NCI-H82 treated with DMSO at 0.1 percent for 48 hours (cell line): ENCODE data around the gene ABHD16B.

Experiments used
- DNase-seq: peaks from one replicate; lab custom pipeline; 2025; ENCODE audit not compliant: unreplicated experiment; lab: John Stamatoyannopoulos, UW

Gene ABHD16B

GRCh38 chr20:63861365-63861934 is at the start of gene ABHD16B:
Gene ABHD16B, plus strand, starts transcription at chr20:63861498. Its CDS starts 43 bp downstream, at chr20:63861541.
- no peak for DNase-seq

DNA sequence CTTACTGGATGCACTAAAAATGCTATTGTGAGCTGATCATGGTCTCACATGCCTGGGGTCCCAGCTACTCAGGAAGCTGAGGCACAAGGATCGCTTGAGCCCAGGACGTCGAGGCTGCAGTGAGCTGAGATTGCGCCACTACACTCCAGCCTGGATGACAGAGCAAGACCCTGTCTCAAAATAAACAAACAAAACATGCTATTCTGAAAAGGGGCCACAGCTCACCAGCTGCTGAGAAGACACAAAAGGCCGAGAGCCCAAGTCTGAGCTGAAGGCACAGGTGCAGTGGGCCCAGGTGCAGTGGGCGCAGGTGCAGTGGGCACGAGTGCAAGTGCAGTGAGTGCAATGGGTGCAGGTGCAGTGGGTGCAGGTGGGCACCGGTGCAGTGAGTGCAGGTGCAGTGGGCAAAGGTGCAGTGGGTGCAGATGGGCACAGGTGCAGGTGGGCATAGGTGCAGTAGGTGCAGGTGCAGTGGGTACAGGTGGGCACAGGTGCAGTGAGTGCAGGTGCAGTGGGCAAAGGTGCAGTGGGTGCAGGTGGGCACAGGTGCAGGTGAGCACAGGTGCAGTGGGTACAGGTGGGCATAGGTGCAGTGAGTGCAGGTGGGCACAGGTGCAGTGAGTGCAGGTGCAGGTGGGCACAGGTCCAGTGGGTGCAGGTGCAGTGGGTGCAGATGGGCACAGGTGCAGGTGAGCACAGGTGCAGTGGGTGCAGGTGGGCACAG is 46.2 kb upstream of the ABHD16B start:
- no peak for DNase-seq

DNA sequence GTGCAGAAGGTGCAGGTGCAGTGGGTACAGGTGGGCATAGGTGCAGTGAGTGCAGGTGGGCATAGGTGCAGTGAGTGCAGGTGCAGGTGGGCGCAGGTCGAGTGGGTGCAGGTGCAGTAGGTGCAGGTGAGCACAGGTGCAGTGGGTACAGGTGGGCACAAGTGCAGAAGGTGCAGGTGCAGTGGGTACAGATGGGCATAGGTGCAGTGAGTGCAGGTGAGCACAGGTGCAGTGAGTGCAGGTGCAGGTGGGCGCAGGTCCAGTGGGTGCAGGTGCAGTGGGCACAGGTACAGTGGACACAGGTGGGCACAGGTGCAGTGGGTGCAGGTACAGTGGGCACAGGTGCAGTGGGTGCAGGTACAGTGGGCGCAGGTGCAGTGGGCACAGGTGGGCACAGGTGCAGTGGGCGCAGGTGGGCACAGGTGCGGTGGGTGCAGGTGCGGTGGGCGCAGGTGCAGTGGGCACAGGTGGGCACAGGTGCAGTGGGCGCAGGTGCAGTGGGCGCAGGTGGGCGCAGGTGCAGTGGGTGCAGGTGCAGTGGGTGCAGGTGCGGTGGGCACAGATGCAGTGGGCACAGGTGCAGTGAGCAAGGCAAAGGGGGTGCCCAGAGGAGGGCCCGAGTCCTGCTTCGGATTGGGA is 45.6 kb upstream of the ABHD16B start:
- DNase-seq, result no peak

- no peak for DNase-seq
These were observed 41.9 kb upstream of the ABHD16B start for GRCh38 chr20:63819224-63819921.

DNA sequence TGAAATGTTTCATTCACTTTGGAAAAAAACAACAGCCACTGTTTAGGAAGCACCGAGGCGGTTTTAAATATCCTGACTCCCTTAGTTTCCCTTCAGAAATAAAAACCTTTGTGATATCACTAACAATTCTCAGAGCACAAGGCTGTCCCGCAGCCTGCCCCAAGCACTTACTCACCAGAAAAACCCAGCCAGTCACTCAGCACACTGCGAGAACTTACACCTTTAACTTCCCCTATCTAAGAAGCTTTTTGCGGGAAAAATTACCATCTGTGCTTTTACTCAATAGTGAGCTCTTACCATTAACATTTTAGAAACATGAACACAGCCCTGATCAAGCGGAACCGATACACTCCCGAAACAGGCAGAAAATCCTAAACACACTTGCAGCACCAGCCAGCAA is 39.5 kb upstream of the ABHD16B start:
- no peak for DNase-seq

- DNase-seq, result no peak
These were observed 39.0 kb upstream of the ABHD16B start for GRCh38 chr20:63822276-63822696.

DNA sequence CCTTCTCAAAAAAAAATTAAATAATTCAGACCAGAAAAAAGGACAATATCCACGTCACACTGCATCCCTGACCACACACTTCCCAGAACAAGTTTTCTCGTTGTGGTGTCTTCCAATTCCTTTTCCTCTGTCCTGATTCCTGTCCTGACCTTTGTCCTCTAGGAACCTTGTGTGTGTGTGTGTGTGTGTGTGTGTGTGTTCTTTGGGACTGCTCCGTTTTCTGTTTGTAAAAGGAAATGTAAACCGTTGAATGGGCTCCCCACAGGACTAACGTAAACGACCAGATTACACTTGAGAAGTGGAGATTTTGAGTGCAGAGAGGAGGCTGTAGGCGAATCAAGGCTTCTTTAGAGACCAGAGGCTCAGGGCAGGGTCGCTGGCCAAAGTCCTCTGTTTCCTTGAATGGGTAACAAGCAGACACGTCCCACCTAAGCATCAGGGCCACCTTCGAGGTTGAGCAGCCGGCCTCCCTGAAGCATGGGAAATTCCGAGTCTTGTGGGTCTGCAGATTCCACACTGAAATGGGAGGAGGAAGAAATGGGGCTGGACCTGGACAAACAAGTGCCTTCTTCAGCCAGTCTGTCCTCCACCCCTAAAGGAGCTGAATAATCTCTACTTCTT is 37.5 kb upstream of the ABHD16B start:
- DNase-seq, result no peak

GRCh38 chr20:63825331-63826118 is 35.8 kb upstream of the ABHD16B start:
- DNase-seq, result no peak

GRCh38 chr20:63826753-63827152 is 34.5 kb upstream of the ABHD16B start:
- DNase-seq, result no peak

GRCh38 chr20:63828124-63828523 is 33.2 kb upstream of the ABHD16B start:
- no peak for DNase-seq

DNA sequence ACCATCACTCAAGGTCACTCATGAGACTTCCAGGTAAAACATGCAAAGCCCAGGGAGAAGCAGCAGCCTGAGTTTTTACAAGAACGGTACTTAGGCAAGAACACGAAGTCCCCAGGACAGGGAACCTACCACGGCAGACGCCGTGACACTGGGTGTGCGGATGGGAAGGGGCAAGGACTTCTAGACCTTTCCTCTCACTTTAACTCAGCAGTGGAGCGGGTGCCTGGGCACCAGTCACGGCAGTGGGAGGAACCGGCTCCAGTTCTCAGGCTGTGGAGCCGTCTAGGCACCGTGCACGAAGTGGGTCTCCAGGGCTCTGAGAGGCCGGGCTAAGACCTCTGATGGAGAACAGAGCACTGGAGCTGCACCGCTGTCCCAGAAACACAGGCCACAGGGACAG is 32.8 kb upstream of the ABHD16B start:
- no peak for DNase-seq

GRCh38 chr20:63828951-63829350 is 32.3 kb upstream of the ABHD16B start:
- DNase-seq, result no peak

DNA sequence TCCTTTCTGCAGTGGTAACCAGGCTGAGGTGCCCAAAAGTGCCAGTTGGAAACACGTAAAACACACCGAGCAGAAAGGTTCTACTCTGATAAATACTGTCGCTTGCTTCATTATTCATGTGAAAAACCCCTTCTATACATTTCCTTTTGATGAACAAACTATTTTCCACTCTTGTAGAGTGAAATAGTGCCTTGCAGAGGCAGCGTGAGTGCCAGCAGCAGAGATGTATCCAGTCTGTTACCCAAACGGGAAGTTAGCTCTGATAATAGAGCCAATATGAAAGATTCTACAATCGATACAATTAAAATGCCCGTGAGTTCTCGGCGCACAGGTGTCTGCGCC is 31.7 kb upstream of the ABHD16B start:
- DNase-seq, result no peak

GRCh38 chr20:63829945-63830835 is 31.1 kb upstream of the ABHD16B start:
- DNase-seq, result no peak

- DNase-seq, result no peak
These were observed 30.3 kb upstream of the ABHD16B start, which contains the start of gene ZBTB46 for GRCh38 chr20:63830841-63831588. Gene ZBTB46, minus strand, starts transcription at chr20:63831264. Its CDS starts 40,507 bp downstream, at chr20:63790757.

DNA sequence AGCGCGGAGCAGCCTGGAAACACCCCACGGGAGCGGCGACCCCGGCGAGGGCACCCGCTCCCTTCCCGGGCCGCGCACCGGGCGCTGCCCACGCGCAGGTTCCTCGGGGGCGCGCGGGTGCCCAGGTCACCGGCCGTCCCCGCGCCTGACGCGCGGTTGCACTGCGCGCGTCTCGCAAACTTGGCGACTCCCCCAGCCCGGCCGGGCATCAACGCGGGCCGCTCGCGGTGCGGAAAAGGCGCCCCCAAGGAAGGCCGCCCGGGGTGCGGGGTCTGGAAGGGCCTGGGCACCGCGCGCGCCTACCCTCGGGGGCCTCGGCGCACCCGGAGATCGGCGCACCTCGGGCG is 29.7 kb upstream of the ABHD16B start:
- DNase-seq, result no peak

DNA sequence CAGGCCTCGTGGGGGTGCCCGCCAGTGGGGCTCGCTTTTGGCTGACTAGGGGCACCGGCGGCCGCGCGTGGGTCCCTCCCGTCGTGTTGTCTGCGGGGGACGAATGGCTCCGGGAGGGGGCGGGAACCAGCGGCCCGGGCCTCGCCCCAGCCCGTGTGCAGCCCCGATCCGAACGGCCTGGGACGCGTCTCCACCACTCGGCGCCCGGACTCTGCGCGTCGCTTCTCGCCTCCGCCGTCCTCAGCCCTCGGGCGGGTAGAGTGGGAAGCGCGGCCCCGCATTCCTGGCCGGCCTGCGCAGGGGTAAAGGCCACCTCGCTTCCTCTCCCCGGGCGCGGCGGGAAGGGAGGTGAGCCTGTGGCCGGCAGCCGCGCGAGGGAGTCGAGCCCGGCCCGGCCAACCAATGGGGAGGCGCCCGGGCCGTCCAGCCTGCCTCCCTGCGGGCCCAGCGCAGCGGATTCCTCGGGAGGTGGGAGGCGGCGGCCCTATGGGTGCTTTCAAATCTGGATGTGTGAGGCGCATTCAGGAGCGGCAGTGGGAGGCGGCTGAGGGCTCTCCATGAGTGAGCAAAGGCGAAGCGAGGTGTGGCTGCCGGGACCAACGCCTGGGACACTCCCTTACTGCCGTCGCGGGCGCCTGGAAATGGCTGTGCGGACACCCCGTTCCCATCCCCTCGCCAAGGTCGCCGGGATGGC is 29.2 kb upstream of the ABHD16B start:
- no peak for DNase-seq

DNA sequence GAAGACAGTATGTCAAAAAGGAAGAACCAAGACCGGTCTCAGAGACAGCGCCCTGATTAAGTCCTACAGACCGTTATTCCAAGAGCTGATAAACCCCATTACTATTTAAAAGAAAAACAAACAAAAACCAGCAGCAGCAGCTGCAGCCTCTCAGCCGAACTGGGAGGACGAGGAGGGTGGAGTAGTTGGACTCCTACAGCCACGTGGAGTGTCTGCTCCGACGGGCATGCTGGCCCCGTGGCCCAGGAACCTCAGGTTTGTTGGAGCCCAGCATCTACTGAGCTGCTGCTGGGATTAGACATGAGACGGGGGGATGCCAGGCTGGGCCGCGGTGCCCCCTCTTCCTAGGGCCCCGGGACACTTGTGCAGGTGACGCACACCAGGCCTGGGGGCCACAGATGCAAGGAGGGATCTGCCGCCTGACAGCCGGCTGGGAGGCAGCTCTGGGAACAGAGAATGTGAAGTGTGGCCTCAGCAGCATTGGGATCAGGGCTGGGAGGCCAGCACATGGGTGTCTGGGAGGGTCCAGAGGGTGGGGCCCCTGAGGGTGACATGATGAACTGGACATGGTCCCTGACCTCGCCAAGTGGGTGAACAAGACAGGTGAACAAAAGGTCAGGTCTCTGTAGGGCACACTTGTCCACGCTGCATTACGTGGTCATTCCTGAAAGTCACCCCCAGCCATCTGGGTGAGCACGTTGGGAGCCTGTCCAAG is 27.4 kb upstream of the ABHD16B start:
- DNase-seq, result no peak
